MG63 (cell line): ENCODE measurements around the gene ERI2. TPM values are rescaled to one million over a fixed set of nuclear protein-coding genes. Genes with fewer than 3 reads are reported as not detected.
A peak's percentile ranks its signal among the peaks of the same experiment; 100 is the strongest.
"Not testable (repeated sequence)": the region's sequence is repeated elsewhere in the genome, so short reads cannot be mapped to it uniquely, and the experiment has no call there.

Source experiments
- DNase-seq: peaks from one replicate; pipeline ENCODE4 v3.0.0-alpha.2; 2020
- H3K27me3 ChIP-seq: fragments of 250-450 bp; sonication (Bioruptor Pico); 2 replicates; pipeline ENCODE4 v1.5.1; 2020; ENCODE audit warnings: mild to moderate bottlenecking, moderate library complexity
- H3K36me3 ChIP-seq: fragments of 250-450 bp; sonication (Bioruptor Pico); 2 replicates; pipeline ENCODE4 v1.5.1; 2020; ENCODE audit warnings: mild to moderate bottlenecking, moderate library complexity
- H3K4me3 ChIP-seq: fragments of 250-450 bp; sonication (Bioruptor Pico); 2 replicates; pipeline ENCODE4 v1.5.1; 2020; ENCODE audit warnings: mild to moderate bottlenecking, moderate library complexity
- H3K9me3 ChIP-seq: fragments of 250-450 bp; sonication (Bioruptor Pico); 2 replicates; pipeline ENCODE4 v1.5.1; 2020; ENCODE audit warnings: mild to moderate bottlenecking, moderate library complexity
- total RNA-seq: library from RNA; depleted of rRNA; stranded (reverse); fragments of >200 nt; shearing (Covaris generic); gene quantifications from 2 replicates; pipeline ENCODE4 v1.2.3, GENCODE V29; 2014; ENCODE audit warnings: low replicate concordance

ERI2 gene
- total RNA-seq, 1 experiment from 2014 or later: 14.1 TPM

- DNase-seq: no peak
- no peaks in the 10 kb centered on the region for H3K36me3 ChIP-seq
- H3K4me3 ChIP-seq: no peak overlapping the region
- no peaks in the 10 kb centered on the region for H3K9me3 ChIP-seq
- no peaks in the 10 kb centered on the region for H3K27me3 ChIP-seq
Observed at GRCh38 chr16:20789130-20789529, 17.1 kb downstream of the ERI2 start.

DNA sequence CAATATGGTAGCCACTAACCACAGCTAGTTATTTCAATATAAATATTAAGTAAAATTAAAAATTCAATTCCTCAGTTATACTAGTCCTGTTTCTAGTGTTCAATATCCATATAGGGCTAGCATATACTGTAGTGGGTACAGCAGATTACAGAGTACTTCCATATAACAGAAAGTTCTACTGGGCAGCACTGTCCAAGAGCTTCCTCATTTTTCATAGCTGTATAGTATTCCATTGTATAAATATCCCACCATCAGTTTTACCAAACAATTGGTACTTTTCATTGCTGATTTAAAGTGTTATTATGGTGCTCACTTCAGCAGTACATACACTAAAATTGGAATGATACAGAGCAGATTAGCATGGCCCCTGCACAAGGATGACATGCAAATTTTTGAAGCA, 22.1 kb downstream of the ERI2 start:
- Histone ChIP-seq H3K9me3 (no peaks in the 10 kb centered on the region), H3K36me3 (no peaks in the 10 kb centered on the region), H3K27me3 (no peaks in the 10 kb centered on the region; the same call in none of the 2 replicates), H3K4me3 (no peak overlapping the region)
- DNase-seq: no peak

- no peak overlapping the region for H3K4me3 ChIP-seq
- DNase-seq: no peak
- H3K27me3 ChIP-seq: no peaks in the 10 kb centered on the region; the same call in none of the 2 replicates
- H3K9me3 ChIP-seq: no peaks in the 10 kb centered on the region
- no peaks in the 10 kb centered on the region for H3K36me3 ChIP-seq
Observed at GRCh38 chr16:20782470-20782869, 23.8 kb downstream of the ERI2 start.

DNA sequence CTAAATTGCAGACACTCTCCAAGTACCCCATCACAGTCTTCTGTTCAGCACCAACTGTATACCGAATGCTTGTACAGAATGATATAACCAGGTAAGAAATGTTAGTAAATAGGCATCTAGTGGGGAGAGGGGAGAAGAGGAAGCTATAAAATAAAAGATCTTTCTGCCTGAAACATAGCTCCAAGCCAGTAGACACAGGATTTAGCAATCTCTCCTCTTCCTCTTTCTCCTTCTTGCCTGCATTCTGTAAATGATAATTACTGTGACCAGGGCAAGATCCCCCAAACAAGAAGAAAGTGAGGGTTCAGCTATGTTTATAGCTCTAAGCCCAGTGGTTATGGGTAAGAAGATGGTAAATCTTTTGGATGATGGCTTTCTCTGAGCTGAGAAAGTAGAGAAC, 24.6 kb downstream of the ERI2 start:
- Histone ChIP-seq H3K4me3 (no peak overlapping the region), H3K9me3 (no peaks in the 10 kb centered on the region), H3K27me3 (no peaks in the 10 kb centered on the region; the same call in none of the 2 replicates), H3K36me3 (no peaks in the 10 kb centered on the region)
- no peak for DNase-seq

DNA sequence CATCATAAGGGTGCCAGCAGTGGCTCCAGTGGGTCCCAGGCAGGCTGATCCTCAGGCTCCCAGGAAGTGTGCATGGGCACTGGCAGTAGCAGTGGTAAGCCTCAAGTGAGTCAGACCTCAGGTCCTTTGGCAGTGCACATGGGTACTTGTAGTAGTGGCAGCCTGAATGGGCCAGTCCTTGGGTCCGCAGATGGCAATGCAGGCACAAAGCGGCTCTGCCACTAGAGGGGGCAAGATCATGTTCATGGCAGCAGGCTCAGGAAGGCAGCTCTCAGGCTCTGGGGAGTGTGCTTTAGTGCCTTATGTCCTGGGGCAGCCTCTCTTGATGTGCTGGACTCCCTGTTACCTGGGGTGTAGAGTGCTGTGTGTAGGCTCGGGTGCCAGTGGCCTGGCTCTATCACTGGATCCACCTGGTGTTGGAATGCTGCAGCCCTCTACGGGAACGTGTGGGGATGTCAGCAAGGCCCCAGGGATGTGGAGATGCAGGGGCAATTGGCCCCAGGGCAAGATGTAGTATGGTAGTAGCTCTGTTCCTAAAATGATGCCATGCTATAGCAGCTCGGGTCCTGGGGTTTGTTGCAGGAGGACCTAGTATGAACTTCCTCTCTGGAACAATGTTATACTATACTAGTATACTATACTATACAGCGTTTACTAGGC, 31.4 kb downstream of the ERI2 start:
- peak; percentile 87 for DNase-seq
- no peaks in the 10 kb centered on the region for H3K36me3 ChIP-seq

DNA sequence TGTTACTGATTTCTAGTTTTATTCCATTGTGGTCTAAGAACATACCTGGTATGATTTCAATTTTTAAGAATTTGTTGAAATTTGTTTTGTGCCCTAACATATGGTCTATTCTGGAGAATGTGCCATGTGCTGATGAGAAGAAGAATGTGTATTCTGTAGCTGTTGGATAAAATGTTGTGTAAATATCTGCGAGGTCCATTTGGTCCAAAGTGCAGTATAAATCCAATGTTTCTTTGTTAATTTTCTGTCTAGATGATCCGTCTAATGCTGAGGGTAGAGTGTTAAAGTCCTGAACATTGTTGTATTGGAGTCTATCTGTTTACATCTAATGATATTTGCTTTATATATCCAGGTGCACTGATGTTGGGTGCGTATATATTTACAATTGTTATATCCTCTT, 32.6 kb downstream of the ERI2 start:
- H3K36me3 ChIP-seq: no peaks in the 10 kb centered on the region
- no peaks in the 10 kb centered on the region for H3K9me3 ChIP-seq
- DNase-seq: no peak
- H3K4me3 ChIP-seq: no peak overlapping the region
- H3K27me3 ChIP-seq: no peaks in the 10 kb centered on the region

More for the DNA sequence above, 31.4 kb downstream of the ERI2 start:
- no peaks in the 10 kb centered on the region for H3K9me3 ChIP-seq
- no peaks in the 10 kb centered on the region for H3K27me3 ChIP-seq
- no peak overlapping the region for H3K4me3 ChIP-seq

- H3K27me3 ChIP-seq: peaks cover 7% of the 10 kb centered on the region; the same call in 1 of the 2 replicates
- no peak for DNase-seq
- no peaks in the 10 kb centered on the region for H3K9me3 ChIP-seq
- H3K4me3 ChIP-seq: no peak overlapping the region
- no peaks in the 10 kb centered on the region for H3K36me3 ChIP-seq
Observed at GRCh38 chr16:20768818-20769217, 37.5 kb downstream of the ERI2 start.

- Histone ChIP-seq H3K27me3 (peaks cover 7% of the 10 kb centered on the region; the same call in 1 of the 2 replicates), H3K36me3 (no peaks in the 10 kb centered on the region), H3K4me3 (no peak overlapping the region), H3K9me3 (no peaks in the 10 kb centered on the region; the same call in 1 of the 2 replicates)
- DNase-seq: no peak
Observed at GRCh38 chr16:20768121-20768520, 38.2 kb downstream of the ERI2 start.

- Histone ChIP-seq H3K4me3 (no peak overlapping the region), H3K27me3 (peaks cover 10% of the 10 kb centered on the region)
Observed at GRCh38 chr16:20767577-20767976, 38.7 kb downstream of the ERI2 start.

GRCh38 chr16:20766294-20766693, 40.0 kb downstream of the ERI2 start:
- DNase-seq: no peak
- Histone ChIP-seq H3K36me3 (no peaks in the 10 kb centered on the region), H3K9me3 (peaks cover 6% of the 10 kb centered on the region; the same call in 1 of the 2 replicates), H3K27me3 (peaks cover 14% of the 10 kb centered on the region), H3K4me3 (no peak overlapping the region)

More at GRCh38 chr16:20767577-20767976, 38.7 kb downstream of the ERI2 start:
- no peak for DNase-seq
- Histone ChIP-seq H3K36me3 (no peaks in the 10 kb centered on the region), H3K9me3 (peaks cover 5% of the 10 kb centered on the region; the same call in 1 of the 2 replicates)

GRCh38 chr16:20765732-20766131, 40.5 kb downstream of the ERI2 start:
- DNase-seq: no peak
- H3K27me3 ChIP-seq: peaks cover 14% of the 10 kb centered on the region
- H3K36me3 ChIP-seq: no peaks in the 10 kb centered on the region
- no peak overlapping the region for H3K4me3 ChIP-seq
- H3K9me3 ChIP-seq: peaks cover 6% of the 10 kb centered on the region; the same call in 1 of the 2 replicates

- H3K36me3 ChIP-seq, H3K9me3 ChIP-seq, DNase-seq, H3K4me3 ChIP-seq: not testable (repeated sequence)
- peaks cover 14% of the 10 kb centered on the region for H3K27me3 ChIP-seq
Observed at GRCh38 chr16:20764448-20764847, 41.8 kb downstream of the ERI2 start.

- Histone ChIP-seq H3K36me3 (no peaks in the 10 kb centered on the region), H3K27me3 (peaks cover 14% of the 10 kb centered on the region), H3K4me3 (peak within 1 kb of the TSS; percentile 49), H3K9me3 (peaks cover 6% of the 10 kb centered on the region; the same call in 1 of the 2 replicates)
- peak; percentile 72 for DNase-seq
Observed at GRCh38 chr16:20763461-20764232, 42.6 kb downstream of the ERI2 start, which contains the start of gene ACSM3. Gene ACSM3 (plus strand): TSS chr16:20764014. CDS start chr16:20770035, 6,021 bp downstream.

GRCh38 chr16:20762404-20763123, 43.7 kb downstream of the ERI2 start:
- Histone ChIP-seq H3K9me3 (peaks cover 6% of the 10 kb centered on the region; the same call in 1 of the 2 replicates), H3K4me3 (no peak overlapping the region; the same call in 1 of the 2 replicates), H3K36me3 (no peaks in the 10 kb centered on the region), H3K27me3 (peaks cover 14% of the 10 kb centered on the region)
- no peak for DNase-seq

- H3K4me3 ChIP-seq: no peak overlapping the region
- H3K9me3 ChIP-seq: peaks cover 6% of the 10 kb centered on the region; the same call in 1 of the 2 replicates
- no peaks in the 10 kb centered on the region for H3K36me3 ChIP-seq
- peaks cover 14% of the 10 kb centered on the region for H3K27me3 ChIP-seq
- no peak for DNase-seq
Observed at GRCh38 chr16:20761175-20761574, 45.1 kb downstream of the ERI2 start.

DNA sequence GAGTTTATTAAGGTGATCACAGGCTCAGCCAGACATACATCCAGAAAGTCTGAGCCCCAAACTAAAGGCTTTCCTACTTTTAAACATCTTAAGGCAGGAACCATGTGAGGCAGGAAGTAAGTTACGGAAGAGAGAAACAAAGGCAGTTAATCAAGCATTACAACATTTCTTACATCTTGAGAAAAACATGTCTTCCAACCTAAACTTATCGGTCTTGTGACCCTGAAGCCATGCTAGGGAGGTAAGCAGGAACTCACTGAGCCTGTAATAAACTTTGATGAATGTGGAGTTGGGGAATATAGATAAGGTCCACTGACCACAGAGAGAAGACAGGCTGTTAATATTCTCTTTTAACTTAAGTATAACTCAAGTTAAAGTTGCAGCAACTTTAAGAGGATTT, 45.9 kb downstream of the ERI2 start:
- peaks cover 14% of the 10 kb centered on the region for H3K27me3 ChIP-seq
- DNase-seq: no peak

GRCh38 chr16:20755799-20756198, 50.5 kb downstream of the ERI2 start:
- peaks cover 12% of the 10 kb centered on the region; the same call in 1 of the 2 replicates for H3K27me3 ChIP-seq
- not testable (repeated sequence) for H3K9me3 ChIP-seq, H3K36me3 ChIP-seq, DNase-seq, H3K4me3 ChIP-seq

More for the DNA sequence above, 45.9 kb downstream of the ERI2 start:
- Histone ChIP-seq H3K36me3 (no peaks in the 10 kb centered on the region), H3K9me3 (peaks cover 6% of the 10 kb centered on the region; the same call in 1 of the 2 replicates), H3K4me3 (no peak overlapping the region)
